Uterus (tissue), 2 donors: ENCODE results near the gene INPPL1.

Source experiments
- CTCF ChIP-seq, 4 experiments: fragments of 200-600 bp in 2 of 4; fragments of 450-650 bp in 2 of 4; sonication (generic) in 2 of 4; IDR thresholded peaks; one replicate each; pipeline ENCODE4 v1.5.1; 2016 to 2019; ENCODE audit warnings: antibody characterized with exemption in 4 of 4, mild to moderate bottlenecking in 2 of 4, moderate library complexity in 1 of 4
- POLR2A ChIP-seq, 2 donors: fragments of 450-650 bp; IDR thresholded peaks; one replicate each; pipeline ENCODE4 v1.6.1; 2016; ENCODE audit warnings: antibody characterized with exemption in 2 of 2, mild to moderate bottlenecking in 1 of 2, moderate library complexity in 1 of 2

- TF ChIP-seq CTCF (IDR thresholded peaks at IDR 0.05) (no peak), POLR2A (IDR thresholded peaks at IDR 0.05) (no peak)
These were observed 9.4 kb downstream of the INPPL1 start for GRCh38 chr11:72233773-72234513.
